ENCODE results near the gene RAET1G. TPM values are rescaled to one million over a fixed set of nuclear protein-coding genes. Genes with fewer than 3 reads are reported as not detected.

The RAET1G gene
- total RNA-seq, 2 experiments from 2014 or later, result not detected

DNA sequence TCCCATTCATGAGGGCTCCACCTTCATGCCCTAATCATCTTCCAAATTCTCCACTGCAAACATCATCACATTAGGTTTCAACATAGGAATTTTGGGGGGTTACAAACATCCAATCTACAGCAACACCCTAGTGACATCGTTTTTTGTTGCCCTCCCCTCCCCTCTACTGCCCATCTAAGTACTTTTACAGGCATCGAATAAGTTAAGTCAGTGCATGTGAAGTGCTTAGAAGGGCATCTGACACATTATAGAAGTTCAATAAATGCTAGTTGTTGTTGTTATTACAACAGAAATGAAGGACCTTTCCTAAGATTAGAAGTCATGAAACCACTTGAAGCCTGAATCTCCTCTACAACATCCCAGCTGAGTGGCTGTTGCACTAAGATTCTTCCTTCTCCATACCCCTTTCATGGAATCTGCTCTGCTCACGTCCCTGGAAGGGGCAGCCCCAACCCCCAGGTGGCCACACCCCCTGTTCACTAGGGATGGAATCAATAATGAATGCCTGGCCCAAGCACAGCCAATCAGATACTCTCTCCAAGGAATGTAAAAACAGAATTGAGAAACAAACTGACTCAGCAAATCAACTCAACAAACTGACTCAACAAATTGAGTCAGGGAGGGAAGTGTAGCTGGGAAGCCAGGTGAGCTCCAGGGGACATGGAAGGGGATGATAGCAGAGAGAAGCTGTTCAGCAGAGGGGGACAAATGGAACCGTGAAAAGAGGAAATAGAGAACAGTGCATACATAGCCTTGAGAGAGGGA, 54.9 kb downstream of the RAET1G start:
- no peak for DNase-seq
- peaks cover 8% of the 10 kb centered on the region for H3K4me1 Mint-ChIP-seq
- H3K36me3 Mint-ChIP-seq (ENCODE audit: low read depth), result no peaks in the 10 kb centered on the region
- CTCF ChIA-PET, result interaction anchor here (1.4 to 1.6 kb wide), 2 partner anchors 27 to 33 kb away, joined by 3 to 6 read pairs; no protein-coding TSS in a partner anchor
- H3K27ac Mint-ChIP-seq, result no peak overlapping the region
- POLR2A ChIA-PET, result no interaction called here
- peaks cover 3% of the 10 kb centered on the region for H3K9me3 Mint-ChIP-seq
- no peak overlapping the region for H3K4me3 Mint-ChIP-seq
- H3K27me3 Mint-ChIP-seq, result peaks cover 18% of the 10 kb centered on the region

Other genes starting within 250 kb of the RAET1G start
- 10 to 100 TPM; 30.8 to 31.0 TPM for gene LATS1, start 205.0 kb downstream of the RAET1G start, total RNA-seq
- gene NUP43, start 176.6 kb downstream of the RAET1G start, total RNA-seq, result 10 to 100 TPM; 49.3 to 55.0 TPM
- gene PCMT1, start 173.4 kb downstream of the RAET1G start, total RNA-seq, result 100 to 1,000 TPM in 1 of 2 experiments, 10 to 100 TPM in 1; 98.0 to 102 TPM
- 1 to 10 TPM; 6.0 to 7.2 TPM for gene LRP11, start 58.8 kb downstream of the RAET1G start, total RNA-seq
- not detected for gene RAET1E, start 25.0 kb downstream of the RAET1G start, total RNA-seq
- gene ULBP2, start 18.9 kb upstream of the RAET1G start, total RNA-seq, result 1 to 10 TPM; 1.5 to 1.8 TPM
- gene ULBP1, start 40.8 kb upstream of the RAET1G start, total RNA-seq, result 1 to 10 TPM; 2.1 to 2.3 TPM
- gene RAET1L, start 102.4 kb upstream of the RAET1G start, total RNA-seq, result not detected
- gene ULBP3, start 146.0 kb upstream of the RAET1G start, total RNA-seq, result 1 to 10 TPM; 2.2 to 3.5 TPM
- under 1 TPM; 0.10 TPM for gene PPP1R14C, start 219.9 kb upstream of the RAET1G start, total RNA-seq

Measured in activated CD4-positive, alpha-beta memory T cell treated with anti-CD3 and anti-CD28 coated beads, Interleukin-2, amount 10 ng/mL, durations not matched to agents 7 days and 5 days (primary cell).